ENCODE measurements around the gene SEC24A.
A peak's percentile ranks its signal among the peaks of the same experiment; 100 is the strongest.
"Not testable (repeated sequence)": the region's sequence is repeated elsewhere in the genome, so short reads cannot be mapped to it uniquely, and the experiment has no call there.

Gene SEC24A

GRCh38 chr5:134749415-134749814, 100.8 kb downstream of the SEC24A start:
- no peak for DNase-seq (ENCODE audit: low read depth)

DNA sequence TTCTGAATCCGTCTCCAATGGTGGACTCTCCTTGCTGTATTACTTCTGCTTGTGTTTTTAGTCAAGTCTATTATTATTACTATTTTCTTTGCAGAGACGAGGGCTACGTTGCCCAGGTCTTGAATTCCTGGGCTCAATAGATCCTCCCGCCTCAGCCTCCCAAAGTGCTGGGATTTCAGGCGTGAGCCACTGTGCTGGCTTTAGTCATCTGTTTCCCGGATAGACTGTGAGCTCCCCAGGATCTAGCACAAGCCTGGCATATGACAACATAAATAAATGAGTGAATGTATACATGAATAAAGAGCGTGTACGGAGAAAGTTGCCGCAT, 109.6 kb downstream of the SEC24A start:
- no peak for DNase-seq (ENCODE audit: low read depth)

- DNase-seq (ENCODE audit: low read depth): peak; percentile 92
Observed at GRCh38 chr5:134758504-134759341, 110.1 kb downstream of the SEC24A start, which contains the start of gene DDX46. Gene DDX46, plus strand, starts transcription at chr5:134758779. Its CDS starts 160 bp downstream, at chr5:134758939.

- DNase-seq (ENCODE audit: low read depth): not testable (repeated sequence)
Observed at GRCh38 chr5:134767528-134768291, 119.1 kb downstream of the SEC24A start.

DNA sequence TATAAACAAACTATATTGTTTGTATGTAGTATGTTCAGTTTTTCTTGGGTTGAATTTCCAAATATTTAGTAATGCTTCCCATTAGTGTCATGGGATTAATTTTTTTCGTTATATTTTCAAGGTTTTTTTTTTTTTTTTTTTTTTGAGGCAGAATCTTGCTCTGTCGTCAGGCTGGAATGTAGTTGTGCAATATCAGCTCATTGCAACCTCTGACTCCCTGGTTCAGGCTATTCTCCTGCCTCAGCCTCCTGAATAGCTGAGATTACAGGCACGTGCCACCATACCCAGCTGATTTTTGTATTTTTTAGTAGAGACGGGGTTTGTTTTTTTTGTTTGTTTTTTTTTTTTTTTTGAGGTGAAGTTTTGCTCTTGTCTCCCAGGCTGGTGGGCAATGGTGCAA, 120.6 kb downstream of the SEC24A start:
- DNase-seq (ENCODE audit: low read depth): no peak

DNA sequence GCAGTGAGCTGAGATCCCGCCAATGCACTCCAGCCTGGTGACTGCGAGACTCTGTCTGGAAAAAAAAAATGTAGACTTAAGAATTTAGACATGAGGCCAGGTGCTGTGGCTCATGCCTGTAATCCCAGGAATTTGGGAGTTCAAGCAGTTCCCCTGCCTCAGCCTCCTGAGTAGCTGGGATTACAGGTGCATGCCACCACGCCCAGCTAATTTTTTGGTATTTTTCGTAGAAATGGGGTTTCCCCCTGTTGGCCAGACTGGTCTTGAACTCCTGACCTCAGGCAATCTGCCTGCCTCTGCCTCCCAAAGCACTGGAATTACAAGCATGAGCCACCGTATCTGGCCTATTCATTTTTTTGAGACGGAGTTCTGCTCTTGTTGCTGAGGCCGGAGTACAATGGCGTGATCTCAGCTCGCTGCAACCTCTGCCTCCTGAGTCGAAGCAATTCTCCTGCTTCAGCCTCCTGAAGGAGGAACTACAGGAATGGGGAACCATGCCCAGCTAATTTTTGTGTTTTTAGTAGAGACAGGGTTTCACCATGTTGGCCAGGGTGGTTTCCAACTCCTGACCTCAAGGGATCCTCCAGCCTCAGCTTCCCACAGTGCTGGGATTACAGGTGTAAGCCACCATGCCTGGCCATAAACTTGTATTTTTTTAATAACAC, 124.0 kb downstream of the SEC24A start:
- DNase-seq (ENCODE audit: low read depth): no peak

GRCh38 chr5:134777366-134777765, 128.8 kb downstream of the SEC24A start:
- DNase-seq (ENCODE audit: low read depth): no peak
